ENCODE results near the gene FASLG. TPM values are rescaled to one million over a fixed set of nuclear protein-coding genes. Genes with fewer than 3 reads are reported as not detected.

FASLG gene
- total RNA-seq, 1 donor from 2014 or later: not detected

DNA sequence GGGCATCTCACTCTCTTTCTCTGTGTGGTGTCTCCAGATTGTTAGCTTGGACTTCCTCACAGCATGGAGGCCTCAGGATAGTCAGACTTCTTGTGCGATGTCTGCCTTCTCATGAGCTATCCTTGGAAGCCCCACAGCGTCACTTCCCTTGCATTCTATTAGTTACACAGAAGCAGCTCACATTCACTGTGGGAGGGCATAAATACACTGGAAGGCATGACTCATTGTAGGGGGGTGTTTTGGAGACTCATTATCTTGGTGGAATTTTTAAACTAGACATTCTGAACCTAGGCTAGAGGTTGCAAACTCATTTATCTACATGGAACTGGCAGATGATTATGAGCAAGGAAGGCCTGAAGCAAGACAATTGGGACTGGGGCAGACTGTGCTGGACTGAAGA is 21.4 kb upstream of the FASLG start:
- CTCF ChIA-PET: interaction anchor here (1.1 kb wide), 1 partner anchor 82 kb away, joined by 3 read pairs; no protein-coding TSS in a partner anchor
- POLR2A ChIA-PET: no interaction called here
- Mint-ChIP-seq H3K4me1 (peaks cover 21% of the 10 kb centered on the region), H3K27me3 (no peaks in the 10 kb centered on the region), H3K36me3 (ENCODE audit: low read depth) (no peaks in the 10 kb centered on the region), H3K27ac (no peak overlapping the region), H3K9me3 (no peaks in the 10 kb centered on the region), H3K4me3 (no peak overlapping the region)
- intact Hi-C loops (cut with micrococcal nuclease): no loop called here
- TF ChIP-seq, protein P1, sequence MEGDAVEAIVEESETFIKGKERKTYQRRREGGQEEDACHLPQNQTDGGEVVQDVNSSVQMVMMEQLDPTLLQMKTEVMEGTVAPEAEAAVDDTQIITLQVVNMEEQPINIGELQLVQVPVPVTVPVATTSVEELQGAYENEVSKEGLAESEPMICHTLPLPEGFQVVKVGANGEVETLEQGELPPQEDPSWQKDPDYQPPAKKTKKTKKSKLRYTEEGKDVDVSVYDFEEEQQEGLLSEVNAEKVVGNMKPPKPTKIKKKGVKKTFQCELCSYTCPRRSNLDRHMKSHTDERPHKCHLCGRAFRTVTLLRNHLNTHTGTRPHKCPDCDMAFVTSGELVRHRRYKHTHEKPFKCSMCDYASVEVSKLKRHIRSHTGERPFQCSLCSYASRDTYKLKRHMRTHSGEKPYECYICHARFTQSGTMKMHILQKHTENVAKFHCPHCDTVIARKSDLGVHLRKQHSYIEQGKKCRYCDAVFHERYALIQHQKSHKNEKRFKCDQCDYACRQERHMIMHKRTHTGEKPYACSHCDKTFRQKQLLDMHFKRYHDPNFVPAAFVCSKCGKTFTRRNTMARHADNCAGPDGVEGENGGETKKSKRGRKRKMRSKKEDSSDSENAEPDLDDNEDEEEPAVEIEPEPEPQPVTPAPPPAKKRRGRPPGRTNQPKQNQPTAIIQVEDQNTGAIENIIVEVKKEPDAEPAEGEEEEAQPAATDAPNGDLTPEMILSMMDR (IDR thresholded peaks at IDR 0.05): no peak
- DNase-seq (no peak), ATAC-seq (ENCODE audit: low read depth) (no peak)

DNA sequence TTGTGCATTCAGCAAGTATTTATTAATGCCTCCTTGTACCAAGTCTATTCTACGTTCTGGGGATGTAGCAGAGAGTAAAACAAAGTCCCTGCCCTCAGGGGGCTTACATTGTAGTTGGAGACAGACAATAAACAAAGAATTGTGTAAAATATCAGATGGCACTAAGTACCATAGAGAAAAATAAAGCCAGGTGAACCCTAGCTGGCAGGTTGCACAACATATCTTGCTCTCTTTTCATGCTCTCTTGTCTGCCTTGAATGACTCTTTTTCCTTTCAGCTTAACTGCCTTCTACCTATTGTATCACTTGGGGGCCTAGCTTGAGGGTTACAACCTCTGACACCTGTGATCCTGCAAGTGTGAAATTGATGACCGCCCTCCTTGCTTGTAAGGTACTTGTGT is 20.7 kb upstream of the FASLG start:
- TF ChIP-seq, protein P1 (IDR thresholded peaks at IDR 0.05): no peak
- Mint-ChIP-seq H3K9me3 (no peaks in the 10 kb centered on the region), H3K36me3 (ENCODE audit: low read depth) (no peaks in the 10 kb centered on the region), H3K27me3 (no peaks in the 10 kb centered on the region), H3K27ac (no peak overlapping the region), H3K4me3 (no peak overlapping the region), H3K4me1 (peaks cover 26% of the 10 kb centered on the region)
- ChIA-PET CTCF (no interaction called here), POLR2A (no interaction called here)
- intact Hi-C loops (cut with micrococcal nuclease): no loop called here
- DNase-seq (no peak), ATAC-seq (ENCODE audit: low read depth) (no peak)

DNA sequence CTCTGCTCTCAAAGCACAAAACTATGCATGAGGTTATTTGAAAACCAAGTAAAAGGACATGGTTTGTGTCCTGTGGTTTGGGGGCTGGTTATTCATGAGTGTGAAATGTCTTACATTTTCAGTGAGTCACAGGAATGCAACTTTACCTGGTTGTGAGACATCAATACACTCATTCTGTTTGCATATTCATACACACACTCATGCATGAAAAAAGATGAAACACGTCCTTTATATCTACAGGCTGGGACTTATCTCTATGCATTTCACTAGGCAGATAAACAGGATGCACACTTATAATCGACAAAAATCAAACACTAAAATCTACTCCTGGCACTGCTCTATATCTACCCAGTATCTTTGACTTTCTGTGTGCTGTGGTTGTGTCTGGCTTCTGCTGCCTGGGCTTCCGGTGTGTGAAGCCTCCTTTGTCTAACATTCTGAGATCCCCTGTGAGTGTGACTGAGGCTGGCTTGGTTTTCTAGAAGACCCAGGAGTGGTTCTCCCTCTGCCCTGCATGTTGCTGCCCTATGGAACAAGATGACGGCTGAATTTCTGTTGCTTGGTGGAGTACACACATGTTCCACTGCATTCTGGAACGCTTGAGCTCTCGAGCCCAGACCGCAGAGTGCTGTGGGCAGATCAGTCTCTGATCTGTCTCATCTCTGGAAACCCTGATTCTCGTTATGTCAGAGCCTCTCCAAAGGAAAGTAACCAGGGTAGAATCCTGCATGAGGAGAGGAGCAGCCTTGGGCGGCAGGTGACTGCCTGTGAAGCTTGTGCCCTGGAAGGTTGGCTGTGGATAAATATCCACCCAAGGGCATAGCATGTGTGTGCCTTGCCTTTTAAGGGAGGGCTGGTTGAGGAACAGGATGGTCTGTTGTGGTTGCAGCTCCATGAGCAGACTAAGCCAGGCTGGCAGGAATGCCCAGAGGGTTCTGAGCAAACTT is 19.7 kb upstream of the FASLG start:
- Mint-ChIP-seq H3K4me3 (peak overlapping the region; percentile 6), H3K9me3 (no peaks in the 10 kb centered on the region), H3K4me1 (peaks cover 35% of the 10 kb centered on the region), H3K36me3 (ENCODE audit: low read depth) (no peaks in the 10 kb centered on the region), H3K27me3 (no peaks in the 10 kb centered on the region), H3K27ac (peak overlapping the region; percentile 51)
- ATAC-seq (ENCODE audit: low read depth) (peak; percentile 56), DNase-seq (no peak)
- ChIA-PET CTCF (no interaction called here), POLR2A (interaction anchor here (1.3 kb wide), 1 partner anchor 107 kb away, joined by 3 read pairs; no protein-coding TSS in a partner anchor)
- TF ChIP-seq, protein P1 (IDR thresholded peaks at IDR 0.05): no peak
- intact Hi-C loops (cut with micrococcal nuclease): no loop called here

DNA sequence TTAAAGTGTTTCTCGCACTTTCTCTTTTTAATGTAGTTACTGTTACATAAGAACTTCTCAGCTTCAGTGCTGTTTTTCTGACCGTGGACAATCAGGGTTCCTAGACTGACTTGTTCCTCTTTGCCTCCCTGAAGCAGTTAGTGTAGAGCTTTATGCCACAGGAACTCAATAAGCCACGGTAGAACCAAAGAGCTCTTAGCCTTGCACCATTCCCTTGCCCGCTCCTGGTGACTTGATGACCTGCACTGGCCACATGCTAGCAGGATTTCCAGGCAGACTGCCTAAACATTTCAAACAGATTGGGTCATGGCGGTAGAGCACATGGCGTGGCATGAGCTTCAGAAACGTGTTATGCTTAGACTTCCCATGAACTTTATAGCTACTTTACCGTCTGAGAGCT is 18.8 kb upstream of the FASLG start:
- POLR2A ChIA-PET: interaction anchor here (1.3 kb wide), 1 partner anchor 108 kb away, joined by 3 read pairs; no protein-coding TSS in a partner anchor
- no peak for DNase-seq
- Mint-ChIP-seq H3K4me3 (no peak overlapping the region), H3K9me3 (no peaks in the 10 kb centered on the region), H3K27me3 (no peaks in the 10 kb centered on the region), H3K27ac (no peak overlapping the region), H3K36me3 (ENCODE audit: low read depth) (no peaks in the 10 kb centered on the region), H3K4me1 (peaks cover 40% of the 10 kb centered on the region)
- intact Hi-C loops (cut with micrococcal nuclease): no loop called here
- CTCF ChIA-PET: no interaction called here
- no peak for ATAC-seq (ENCODE audit: low read depth)
- TF ChIP-seq, protein P1 (IDR thresholded peaks at IDR 0.05): no peak

DNA sequence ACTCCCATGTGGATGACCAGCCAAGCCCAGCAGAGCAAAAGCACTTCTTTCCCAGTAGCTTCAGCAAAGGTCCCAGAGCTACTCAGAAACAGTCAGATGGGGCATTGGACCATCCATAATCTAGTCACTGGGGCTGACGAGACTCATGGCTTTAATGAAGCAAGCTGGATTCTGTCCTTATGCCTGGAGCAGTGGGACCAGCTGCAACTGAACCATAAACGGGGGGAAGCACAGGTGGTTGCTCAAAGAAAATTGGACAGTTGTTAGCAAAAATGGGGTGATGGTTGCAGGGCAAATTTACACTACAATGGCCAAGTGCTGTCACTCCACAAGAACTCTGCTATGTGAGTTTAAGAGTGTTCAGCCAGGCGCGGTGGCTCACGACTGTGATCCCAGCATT is 17.4 kb upstream of the FASLG start:
- H3K4me1 Mint-ChIP-seq: peaks cover 40% of the 10 kb centered on the region
- ATAC-seq (ENCODE audit: low read depth): no peak
- H3K36me3 Mint-ChIP-seq (ENCODE audit: low read depth): no peaks in the 10 kb centered on the region
- DNase-seq: no peak
- H3K4me3 Mint-ChIP-seq: no peak overlapping the region
- no peaks in the 10 kb centered on the region for H3K27me3 Mint-ChIP-seq
- TF ChIP-seq, protein P1 (IDR thresholded peaks at IDR 0.05): no peak
- no peak overlapping the region for H3K27ac Mint-ChIP-seq
- ChIA-PET CTCF (no interaction called here), POLR2A (no interaction called here)
- H3K9me3 Mint-ChIP-seq: no peaks in the 10 kb centered on the region
- intact Hi-C loops (cut with micrococcal nuclease): no loop called here

Data from activated B cell treated with CpG ODN at 0.5 μM for 24 hours (primary cell).